ENCODE measurements around the gene XPR1.
A peak's percentile ranks its signal among the peaks of the same experiment; 100 is the strongest.
"Not testable (repeated sequence)": the region's sequence is repeated elsewhere in the genome, so short reads cannot be mapped to it uniquely, and the experiment has no call there.

Gene XPR1

DNA sequence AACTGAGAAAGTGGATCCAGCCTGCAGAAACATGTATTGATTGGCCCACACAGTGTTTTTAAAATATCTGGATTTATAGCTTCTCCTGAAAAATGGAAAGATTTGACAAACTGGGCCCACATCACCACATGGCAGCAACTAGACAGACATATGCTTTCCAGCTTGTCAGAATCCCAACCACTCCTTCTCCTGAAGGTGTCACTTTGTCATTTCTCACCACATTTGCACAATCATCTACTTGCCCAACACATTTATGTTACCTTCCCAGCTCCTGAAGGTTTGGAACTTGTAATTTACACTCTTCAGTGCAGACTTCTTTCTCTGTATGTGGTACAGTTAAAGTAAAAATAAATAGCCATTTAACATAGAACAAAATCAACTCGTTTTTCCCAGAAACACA is 154.8 kb downstream of the XPR1 start:
- FAIRE-seq (no peak), DNase-seq (ENCODE audit: insufficient read length, low spot score) (no peak)
- TF ChIP-seq TAF1 (IDR thresholded peaks at IDR 0.05; ENCODE audit: low read depth, low read length) (no peak), SPI1 (IDR thresholded peaks at IDR 0.05; ENCODE audit: low read depth, low read length) (no peak), POLR2AphosphoS5 (IDR thresholded peaks at IDR 0.05; ENCODE audit: low read depth, low read length) (no peak), POLR2A (IDR thresholded peaks at IDR 0.05; ENCODE audit: low read depth, low read length) (no peak), PAX5 (IDR thresholded peaks at IDR 0.05; ENCODE audit: insufficient read depth, low read length, severe bottlenecking) (no peak), POU2F2 (IDR thresholded peaks at IDR 0.05; ENCODE audit: low read depth, low read length) (no peak)

DNA sequence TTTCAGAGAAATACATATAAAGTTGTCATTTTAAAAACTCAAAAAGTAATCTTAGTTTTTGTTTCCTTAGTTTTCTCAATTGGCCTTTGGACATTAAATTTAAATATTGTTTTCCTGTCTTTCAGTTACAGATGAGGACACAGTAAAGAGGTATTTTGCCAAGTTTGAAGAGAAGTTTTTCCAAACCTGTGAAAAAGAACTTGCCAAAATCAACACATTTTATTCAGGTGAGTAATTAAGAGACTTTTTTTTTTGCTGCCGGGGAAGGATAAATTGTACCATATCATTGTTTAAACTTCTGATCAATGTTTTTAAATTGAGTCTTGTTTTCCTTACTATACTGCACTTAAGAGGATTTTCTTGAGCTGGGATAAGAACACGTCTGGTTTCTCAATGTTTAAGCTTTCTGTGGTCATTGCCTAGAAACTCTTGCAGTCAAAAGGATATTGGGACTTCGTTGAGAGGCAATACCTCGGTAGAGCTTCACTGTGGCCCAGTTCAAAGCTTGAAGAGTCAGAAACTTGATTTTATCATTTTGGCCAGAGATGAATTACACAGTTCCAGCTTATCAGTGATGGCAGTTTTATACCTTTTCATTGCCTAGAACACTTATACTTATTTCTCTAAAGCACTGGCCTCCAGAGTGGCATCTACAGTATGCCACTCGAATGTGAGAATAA is 155.9 kb downstream of the XPR1 start:
- FAIRE-seq, result no peak
- DNase-seq (ENCODE audit: insufficient read length, low spot score), result no peak
- TF ChIP-seq POLR2AphosphoS5 (IDR thresholded peaks at IDR 0.05; ENCODE audit: low read depth, low read length) (no peak), POLR2A (IDR thresholded peaks at IDR 0.05; ENCODE audit: low read depth, low read length) (no peak), SPI1 (IDR thresholded peaks at IDR 0.05; ENCODE audit: low read depth, low read length) (no peak), POU2F2 (IDR thresholded peaks at IDR 0.05; ENCODE audit: low read depth, low read length) (no peak)

DNA sequence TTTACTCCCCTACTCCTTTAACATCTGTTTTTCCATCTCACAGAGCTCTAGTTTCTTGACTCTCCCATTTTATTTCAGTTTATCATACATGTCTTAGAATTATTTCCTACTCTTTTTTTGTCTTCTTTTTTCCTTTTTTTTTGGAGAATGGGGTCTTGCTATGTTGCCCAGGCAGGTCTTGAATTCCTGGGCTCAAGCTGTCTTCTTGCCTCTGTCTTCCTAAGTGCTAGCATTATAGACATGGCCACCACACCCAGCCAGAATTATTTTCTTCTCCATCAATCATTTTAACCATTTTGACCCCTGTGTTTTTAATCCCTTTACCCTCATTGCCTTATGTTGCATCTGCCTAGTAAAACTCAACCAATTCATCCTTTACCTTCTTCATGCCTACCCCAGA is 157.6 kb downstream of the XPR1 start:
- no peak for FAIRE-seq
- TF ChIP-seq POLR2A (IDR thresholded peaks at IDR 0.05; ENCODE audit: low read depth, low read length) (no peak), TAF1 (IDR thresholded peaks at IDR 0.05; ENCODE audit: low read depth, low read length) (no peak), POLR2AphosphoS5 (IDR thresholded peaks at IDR 0.05; ENCODE audit: low read depth, low read length) (no peak), SPI1 (IDR thresholded peaks at IDR 0.05; ENCODE audit: low read depth, low read length) (no peak), PAX5 (IDR thresholded peaks at IDR 0.05; ENCODE audit: insufficient read depth, low read length, severe bottlenecking) (no peak), POU2F2 (IDR thresholded peaks at IDR 0.05; ENCODE audit: low read depth, low read length) (no peak)
- no peak for DNase-seq (ENCODE audit: insufficient read length, low spot score)

DNA sequence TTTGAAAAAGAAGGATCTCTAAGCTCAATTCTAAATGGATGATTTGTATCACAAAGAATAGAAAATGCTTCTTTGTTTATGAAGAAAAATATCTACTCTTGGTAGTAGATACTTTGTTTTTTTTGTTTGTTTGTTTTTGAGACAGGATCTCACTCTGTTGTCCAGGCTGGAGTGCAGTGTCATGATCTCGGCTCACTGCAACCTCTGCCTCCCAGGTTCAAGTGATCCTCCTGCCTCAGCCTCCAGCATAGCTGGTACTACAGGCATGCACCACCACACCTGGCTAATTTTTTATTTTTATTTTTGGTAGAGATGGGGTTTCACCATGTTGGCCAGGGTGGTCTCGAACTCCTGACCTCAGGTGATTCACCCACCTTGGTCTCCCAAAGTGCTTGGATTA is 159.3 kb downstream of the XPR1 start:
- not testable (repeated sequence) for DNase-seq (ENCODE audit: insufficient read length, low spot score); FAIRE-seq

DNA sequence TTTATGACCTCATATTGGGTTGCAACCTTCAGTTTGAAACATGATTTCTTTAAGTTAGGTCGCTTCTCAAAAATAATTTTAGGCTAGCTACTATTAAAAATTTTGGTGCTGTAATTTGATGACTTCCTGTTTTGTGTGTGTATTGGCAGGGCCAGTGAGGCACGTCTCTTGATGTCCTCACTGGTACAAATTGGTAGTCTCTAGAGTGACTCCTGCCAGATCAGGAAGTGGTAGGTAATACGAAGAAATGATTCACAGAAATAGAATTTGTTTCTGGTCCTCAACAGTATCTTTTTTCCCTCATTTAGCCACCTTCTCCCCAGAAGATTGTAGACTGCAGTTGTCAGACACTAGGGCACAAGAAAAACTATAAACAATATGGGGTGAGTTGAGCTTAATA is 160.0 kb downstream of the XPR1 start:
- no peak for DNase-seq (ENCODE audit: insufficient read length, low spot score)

DNA sequence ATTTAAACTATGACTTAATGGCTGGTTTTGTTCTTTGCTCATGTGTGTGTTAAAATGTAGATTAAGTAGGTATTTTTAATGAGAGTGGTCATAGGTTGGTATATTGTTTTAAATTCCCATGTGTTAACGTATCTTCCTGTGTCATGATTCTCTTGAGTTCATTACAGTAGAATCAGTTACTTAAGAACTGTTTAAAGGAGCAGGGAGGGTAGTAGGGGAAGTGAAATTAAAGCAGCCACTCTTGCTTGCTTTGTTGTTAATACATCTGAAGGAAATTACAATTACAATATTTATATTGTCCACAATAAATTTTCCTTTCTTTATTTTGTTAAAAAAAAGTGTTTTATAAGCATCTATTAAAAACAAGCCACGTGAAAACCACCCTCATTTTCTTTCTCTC is 161.6 kb downstream of the XPR1 start:
- DNase-seq (ENCODE audit: insufficient read length, low spot score), result no peak
- FAIRE-seq, result peak; percentile 9
- no peak for TF ChIP-seq TAF1 (IDR thresholded peaks at IDR 0.05; ENCODE audit: low read depth, low read length)
- peak; percentile 50; the same call in 1 of the 2 replicates for TF ChIP-seq SPI1 (IDR thresholded peaks at IDR 0.05; ENCODE audit: low read depth, low read length)
- TF ChIP-seq POLR2A (IDR thresholded peaks at IDR 0.05; ENCODE audit: low read depth, low read length), result no peak

More for the DNA sequence above, 160.0 kb downstream of the XPR1 start:
- TF ChIP-seq SPI1 (IDR thresholded peaks at IDR 0.05; ENCODE audit: low read depth, low read length) (peak; percentile 56), POLR2A (IDR thresholded peaks at IDR 0.05; ENCODE audit: low read depth, low read length) (no peak)
- FAIRE-seq, result no peak

DNA sequence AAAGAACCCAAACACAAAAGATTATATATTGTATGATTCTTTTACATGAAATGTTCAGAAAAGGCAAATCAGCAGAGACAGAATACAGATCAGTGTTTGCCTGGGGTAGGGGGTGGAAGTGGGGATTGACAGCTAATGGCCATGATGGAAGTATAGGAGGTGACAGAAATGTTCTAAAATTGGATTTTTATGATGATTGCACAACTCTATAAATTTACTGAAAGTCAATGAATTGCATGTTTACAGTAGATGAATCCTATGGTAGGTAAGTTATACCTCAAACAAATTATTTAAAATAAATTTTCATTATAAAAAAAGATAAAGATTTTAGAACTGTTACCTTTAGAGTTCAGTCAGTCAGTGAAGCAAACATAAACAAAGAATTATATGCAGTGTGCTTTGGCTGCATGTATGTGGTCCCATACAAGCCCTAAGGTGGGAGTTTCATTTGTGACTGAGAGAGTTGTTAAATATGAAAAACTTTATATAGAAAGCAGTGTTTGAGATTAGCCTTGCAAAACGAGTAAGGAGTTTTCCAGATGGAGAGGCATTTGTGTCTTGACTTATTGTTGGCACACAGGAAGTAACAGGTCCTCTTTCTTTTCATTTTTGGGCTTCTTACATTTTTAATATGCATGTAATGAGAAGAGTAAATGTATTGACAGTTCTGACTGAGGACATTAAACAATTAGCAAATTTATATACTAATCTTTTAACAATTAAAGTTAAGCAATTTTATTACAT is 165.2 kb downstream of the XPR1 start:
- TF ChIP-seq TAF1 (IDR thresholded peaks at IDR 0.05; ENCODE audit: low read depth, low read length), result no peak
- FAIRE-seq, result no peak
- no peak for DNase-seq (ENCODE audit: insufficient read length, low spot score)

DNA sequence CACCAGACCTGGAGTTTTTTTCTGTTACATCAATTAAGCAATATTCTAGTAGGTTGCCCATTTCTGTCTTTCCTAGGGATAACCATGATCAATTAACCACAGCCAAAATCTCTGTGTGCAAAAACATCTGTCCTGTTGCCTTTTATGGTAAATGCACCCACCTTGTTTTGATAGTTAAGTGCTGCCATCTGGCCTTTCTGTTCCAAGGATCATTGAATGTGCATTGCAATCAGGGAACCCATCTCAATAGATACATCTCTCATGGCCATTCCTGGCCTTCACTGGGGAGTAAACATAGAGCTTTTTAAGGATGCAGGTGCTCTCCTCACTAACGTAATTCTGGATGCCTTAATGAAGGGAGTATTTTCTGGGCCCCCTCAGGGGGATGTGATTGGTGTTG is 169.1 kb downstream of the XPR1 start:
- TF ChIP-seq PAX5 (IDR thresholded peaks at IDR 0.05; ENCODE audit: insufficient read depth, low read length, severe bottlenecking) (no peak), POLR2A (IDR thresholded peaks at IDR 0.05; ENCODE audit: low read depth, low read length) (no peak), TAF1 (IDR thresholded peaks at IDR 0.05; ENCODE audit: low read depth, low read length) (no peak), SPI1 (IDR thresholded peaks at IDR 0.05; ENCODE audit: low read depth, low read length) (no peak), POLR2AphosphoS5 (IDR thresholded peaks at IDR 0.05; ENCODE audit: low read depth, low read length) (no peak), POU2F2 (IDR thresholded peaks at IDR 0.05; ENCODE audit: low read depth, low read length) (no peak)
- no peak for DNase-seq (ENCODE audit: insufficient read length, low spot score)

DNA sequence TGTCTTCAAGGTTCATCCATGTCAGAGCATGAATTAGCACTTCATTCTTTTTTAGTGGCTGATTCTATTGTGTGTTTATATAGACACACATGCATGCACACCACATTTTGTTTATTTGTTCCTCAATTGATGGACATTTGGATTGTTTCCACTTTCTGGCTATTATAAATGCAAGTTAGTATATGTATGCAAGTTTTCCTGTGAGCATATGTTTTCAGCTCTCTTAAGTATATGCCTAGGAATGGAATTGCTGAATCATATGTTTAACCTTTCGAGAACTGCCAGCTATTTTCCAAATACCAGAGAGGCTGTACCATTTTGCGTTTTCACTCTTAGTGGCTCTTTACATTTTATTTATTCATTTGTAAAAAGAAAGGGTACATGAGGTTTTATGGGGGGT is 171.0 kb downstream of the XPR1 start:
- no peak for TF ChIP-seq TAF1 (IDR thresholded peaks at IDR 0.05; ENCODE audit: low read depth, low read length)
- no peak for TF ChIP-seq SPI1 (IDR thresholded peaks at IDR 0.05; ENCODE audit: low read depth, low read length)
- TF ChIP-seq POLR2A (IDR thresholded peaks at IDR 0.05; ENCODE audit: low read depth, low read length), result no peak
- no peak for TF ChIP-seq PAX5 (IDR thresholded peaks at IDR 0.05; ENCODE audit: insufficient read depth, low read length, severe bottlenecking)
- no peak for TF ChIP-seq POLR2AphosphoS5 (IDR thresholded peaks at IDR 0.05; ENCODE audit: low read depth, low read length)
- no peak for TF ChIP-seq POU2F2 (IDR thresholded peaks at IDR 0.05; ENCODE audit: low read depth, low read length)
- no peak for FAIRE-seq
- no peak for DNase-seq (ENCODE audit: insufficient read length, low spot score)

More for the DNA sequence above, 169.1 kb downstream of the XPR1 start:
- FAIRE-seq, result no peak

DNA sequence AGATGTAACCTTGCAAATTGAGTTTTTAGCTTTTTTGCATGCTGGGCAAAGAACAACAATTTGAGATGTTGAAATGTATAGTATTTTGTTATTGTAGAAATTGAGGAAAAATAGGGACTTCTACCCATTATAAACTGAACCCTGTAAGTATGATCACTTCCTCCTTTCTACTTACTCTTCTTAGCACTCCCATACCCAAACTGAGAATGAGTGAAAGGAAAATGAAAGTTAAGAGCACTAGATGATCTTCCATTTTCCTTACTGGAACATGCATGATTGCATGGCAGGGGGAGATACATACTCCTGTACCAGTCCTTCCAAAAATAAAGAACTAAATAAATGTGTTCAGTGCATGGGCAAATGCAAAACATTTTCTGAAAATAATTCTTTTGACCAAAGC is 173.5 kb downstream of the XPR1 start:
- TF ChIP-seq TAF1 (IDR thresholded peaks at IDR 0.05; ENCODE audit: low read depth, low read length) (no peak), SPI1 (IDR thresholded peaks at IDR 0.05; ENCODE audit: low read depth, low read length) (peak; percentile 83)
- DNase-seq (ENCODE audit: insufficient read length, low spot score) (peak; percentile 2), FAIRE-seq (peak; percentile 40)

DNA sequence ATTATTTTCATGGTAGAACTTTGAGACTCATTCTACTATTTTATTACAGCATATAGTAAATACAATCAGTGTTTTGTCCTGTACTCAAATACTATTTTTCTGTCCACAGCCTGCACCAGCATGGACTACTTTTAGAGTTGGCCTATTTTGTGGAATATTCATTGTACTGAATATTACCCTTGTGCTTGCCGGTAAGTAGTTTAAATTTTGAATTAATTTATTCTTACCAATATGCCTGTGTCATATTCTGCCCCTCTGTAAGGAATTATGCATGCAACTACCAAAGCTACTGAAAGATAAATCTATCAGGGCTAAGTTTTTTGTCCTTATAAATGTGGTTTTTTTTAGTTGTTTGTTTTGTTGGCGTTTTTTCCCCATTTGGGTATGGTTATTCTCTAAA is 179.5 kb downstream of the XPR1 start:
- TF ChIP-seq POLR2AphosphoS5 (IDR thresholded peaks at IDR 0.05; ENCODE audit: low read depth, low read length) (no peak), TAF1 (IDR thresholded peaks at IDR 0.05; ENCODE audit: low read depth, low read length) (no peak), SPI1 (IDR thresholded peaks at IDR 0.05; ENCODE audit: low read depth, low read length) (no peak), POLR2A (IDR thresholded peaks at IDR 0.05; ENCODE audit: low read depth, low read length) (no peak), POU2F2 (IDR thresholded peaks at IDR 0.05; ENCODE audit: low read depth, low read length) (no peak), PAX5 (IDR thresholded peaks at IDR 0.05; ENCODE audit: insufficient read depth, low read length, severe bottlenecking) (no peak)
- DNase-seq (ENCODE audit: insufficient read length, low spot score), result no peak
- FAIRE-seq, result no peak
